Nucleus accumbens (tissue), 56 donors: ENCODE results near the gene TMEM59L.
A peak's percentile ranks its signal among the peaks of the same experiment; 100 is the strongest.
"Not testable (repeated sequence)": the region's sequence is repeated elsewhere in the genome, so short reads cannot be mapped to it uniquely, and the experiment has no call there.

ENCODE experiments used
- DNase-seq, 56 donors: peaks; one replicate each; lab custom pipeline; 2025; lab: John Stamatoyannopoulos, UW

TMEM59L gene

DNA sequence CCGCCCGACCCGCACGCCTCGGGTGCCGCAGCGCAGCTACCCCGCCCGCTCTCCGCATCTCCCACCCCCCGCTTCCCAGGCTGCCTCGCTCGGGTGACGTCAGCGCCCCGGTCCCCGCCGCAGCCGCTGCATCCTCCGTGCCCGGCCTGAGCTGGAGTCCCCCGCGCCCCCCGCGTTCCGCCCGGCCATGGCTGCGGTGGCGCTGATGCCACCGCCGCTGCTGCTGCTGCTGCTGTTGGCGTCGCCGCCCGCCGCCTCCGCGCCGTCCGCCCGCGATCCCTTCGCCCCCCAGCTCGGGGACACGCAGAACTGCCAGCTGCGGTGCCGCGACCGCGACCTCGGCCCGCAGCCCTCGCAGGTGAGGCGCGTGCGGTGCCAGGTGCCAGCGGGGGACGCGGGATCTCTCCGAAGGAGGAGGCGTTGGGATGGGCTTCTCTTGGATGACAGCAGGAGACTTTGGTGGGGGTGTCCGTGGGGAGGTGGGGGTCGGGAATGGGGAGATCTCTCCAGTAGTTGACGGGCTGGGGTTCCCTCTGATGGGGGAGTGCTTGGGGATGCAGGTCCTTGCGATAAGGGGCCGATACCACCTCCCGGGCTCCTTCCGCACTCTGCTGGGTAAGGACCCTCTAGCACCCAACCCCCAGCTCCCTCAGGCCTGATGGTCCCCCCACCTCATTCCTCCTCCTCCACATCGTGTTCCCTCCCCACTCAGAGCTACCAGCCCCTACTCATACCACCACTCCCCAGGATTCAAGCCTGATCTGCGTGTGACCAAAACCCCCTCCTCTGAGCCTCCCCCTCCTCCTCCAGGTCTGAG, at the start of gene TMEM59L:
TMEM59L (plus strand) TSS at position 99 of the 817 bp plus-strand sequence; CDS start at position 188, 89 bp downstream.
- peak in 50 of 56 donors; percentile 9 to 80 (median 50) for DNase-seq

DNA sequence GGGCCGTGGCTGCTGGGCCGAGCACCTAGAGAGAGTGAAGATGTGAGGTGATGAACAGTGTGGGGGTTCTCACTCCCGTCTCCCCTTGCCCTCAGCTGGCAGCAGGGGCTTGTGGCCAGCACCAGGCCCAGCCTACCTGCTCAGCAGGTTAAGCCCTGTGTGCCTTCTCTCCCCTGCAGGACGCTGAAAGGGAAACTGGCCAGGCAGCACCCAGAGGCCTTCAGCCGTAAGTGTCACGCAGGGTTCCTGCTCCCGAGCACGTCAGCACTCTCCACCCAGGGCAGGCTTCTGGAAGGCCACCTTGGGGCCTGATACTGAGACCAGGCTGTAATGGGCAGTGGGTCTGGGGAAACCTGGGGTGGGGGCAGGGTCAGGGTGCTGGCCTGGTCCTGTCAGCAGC, 45.7 kb upstream of the TMEM59L start:
- no peak for DNase-seq

DNA sequence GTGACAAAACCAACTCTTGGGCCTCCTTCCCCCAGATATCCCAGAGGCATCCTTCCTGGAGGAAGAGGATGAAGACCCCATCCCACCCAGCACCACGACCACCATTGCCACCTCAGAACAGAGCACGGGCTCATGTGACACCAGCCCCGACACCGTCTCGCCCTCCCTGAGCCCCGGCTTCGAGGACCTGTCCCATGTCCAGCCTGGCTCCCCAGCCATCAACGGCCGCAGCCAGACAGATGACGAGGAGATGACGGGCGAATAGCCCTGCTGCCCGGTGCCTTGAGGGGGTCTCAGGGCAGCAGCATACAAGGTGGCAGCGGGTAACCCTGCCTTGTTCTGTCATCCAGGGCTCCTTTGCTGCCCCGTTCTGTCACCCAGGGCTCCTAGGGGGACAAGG, 44.3 kb upstream of the TMEM59L start:
- no peak for DNase-seq

GRCh38 chr19:18571564-18572344, 40.9 kb upstream of the TMEM59L start, which contains the start of gene UBA52:
Gene UBA52 (plus strand): TSS chr19:18571857. CDS start chr19:18573301, 1,444 bp downstream.
- peak; percentile 82 to 98 (median 94) for DNase-seq

DNA sequence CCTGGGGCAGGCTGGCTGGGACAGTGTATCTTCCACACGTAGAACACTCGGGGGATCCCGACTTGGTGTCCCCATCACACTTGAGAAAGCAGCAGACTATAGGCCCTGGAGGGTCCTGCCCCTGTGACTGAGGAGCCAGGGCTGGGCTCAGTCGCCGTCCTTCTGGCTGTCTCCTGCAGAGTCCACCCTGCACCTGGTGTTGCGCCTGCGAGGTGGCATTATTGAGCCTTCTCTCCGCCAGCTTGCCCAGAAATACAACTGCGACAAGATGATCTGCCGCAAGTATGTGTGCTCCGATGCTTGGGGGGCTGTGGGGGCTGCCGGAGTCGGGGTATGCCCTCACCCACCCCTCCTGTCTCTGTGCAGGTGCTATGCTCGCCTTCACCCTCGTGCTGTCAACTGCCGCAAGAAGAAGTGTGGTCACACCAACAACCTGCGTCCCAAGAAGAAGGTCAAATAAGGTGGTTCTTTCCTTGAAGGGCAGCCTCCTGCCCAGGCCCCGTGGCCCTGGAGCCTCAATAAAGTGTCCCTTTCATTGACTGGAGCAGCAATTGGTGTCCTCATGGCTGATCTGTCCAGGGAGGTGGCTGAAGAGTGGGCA, 37.9 kb upstream of the TMEM59L start:
- DNase-seq: no peak

DNA sequence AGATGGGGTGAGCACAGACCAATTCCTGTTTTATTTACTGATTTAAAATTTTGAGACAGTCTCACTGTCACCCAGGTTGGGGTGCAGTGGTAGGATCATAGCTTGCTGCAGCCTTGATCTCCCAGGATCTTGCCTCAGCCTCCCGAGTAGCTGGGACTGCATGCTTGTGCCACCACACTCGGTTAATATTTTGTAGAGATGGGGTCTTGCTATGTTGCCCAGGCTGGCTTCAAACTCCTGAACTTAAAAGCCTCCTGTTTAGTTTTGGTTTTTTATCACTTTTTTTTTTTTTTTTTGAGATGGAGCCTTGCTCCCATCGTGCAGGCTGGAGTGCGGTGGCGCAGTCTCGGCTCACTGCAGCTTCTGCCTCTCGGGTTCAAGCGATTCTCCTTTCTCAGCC, 36.3 kb upstream of the TMEM59L start:
- DNase-seq: no peak

DNA sequence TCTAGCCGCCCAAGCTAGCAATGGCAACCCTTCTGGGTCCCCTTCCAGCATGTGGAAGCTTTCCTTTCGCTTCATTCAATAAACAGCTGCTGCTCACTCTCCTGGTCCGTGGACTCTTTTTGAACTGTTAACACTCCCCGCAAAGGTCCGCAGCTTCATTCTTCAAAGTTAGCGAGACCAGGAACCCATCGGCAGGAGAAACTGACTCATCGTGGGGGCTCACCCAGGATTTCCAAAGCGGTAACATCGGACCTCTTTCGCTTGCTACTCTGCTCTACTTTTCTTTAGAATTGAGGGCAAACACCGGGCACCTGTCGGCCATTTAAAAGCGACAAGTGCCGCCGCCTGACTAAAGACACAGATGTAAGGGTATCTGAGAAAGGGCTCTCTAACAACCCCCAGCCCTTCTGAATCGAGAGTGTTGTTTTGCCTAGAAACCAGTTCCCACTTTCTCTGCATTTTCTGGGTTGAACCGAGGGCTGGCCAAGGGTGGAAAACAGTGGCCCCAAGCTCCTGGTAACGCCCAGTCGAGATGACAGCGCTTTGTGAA, 35.2 kb upstream of the TMEM59L start:
- DNase-seq: no peak

GRCh38 chr19:18580311-18580710, 32.4 kb upstream of the TMEM59L start:
- DNase-seq: no peak

GRCh38 chr19:18586306-18586705, 26.4 kb upstream of the TMEM59L start:
- no peak for DNase-seq

- no peak for DNase-seq
Measured at GRCh38 chr19:18587561-18587960, 25.1 kb upstream of the TMEM59L start.

DNA sequence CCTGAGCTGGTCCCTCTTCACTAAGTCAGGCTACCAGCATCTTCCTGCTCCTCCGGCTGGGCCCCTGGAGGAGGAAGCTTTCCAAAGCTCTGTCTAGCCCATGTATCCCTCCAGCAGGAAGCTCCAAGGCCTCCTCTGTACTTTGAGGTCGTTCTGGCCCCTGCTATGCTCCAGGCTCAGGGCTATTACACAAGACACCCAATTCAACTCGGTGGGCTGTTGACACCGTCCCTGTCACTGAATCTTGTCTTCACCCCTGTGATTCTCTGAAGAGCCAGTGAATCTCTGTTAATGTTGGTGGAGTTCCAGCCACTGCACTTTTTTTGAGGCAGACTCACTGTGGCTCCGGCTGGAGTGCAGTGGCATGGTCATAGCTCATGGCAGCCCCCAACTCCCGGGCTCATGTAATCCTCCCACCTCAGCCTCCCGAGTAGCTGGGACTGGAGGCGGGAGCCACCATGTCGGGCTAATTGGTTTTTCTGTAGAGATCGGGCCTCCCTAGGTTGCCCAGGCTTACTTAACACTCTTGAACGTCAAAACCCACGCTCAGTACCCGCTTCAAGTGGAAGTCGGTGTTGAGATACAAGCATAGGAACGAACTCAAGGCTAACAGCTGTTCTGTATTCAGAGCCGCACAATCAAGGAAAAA, 24.6 kb upstream of the TMEM59L start:
- DNase-seq: no peak

DNA sequence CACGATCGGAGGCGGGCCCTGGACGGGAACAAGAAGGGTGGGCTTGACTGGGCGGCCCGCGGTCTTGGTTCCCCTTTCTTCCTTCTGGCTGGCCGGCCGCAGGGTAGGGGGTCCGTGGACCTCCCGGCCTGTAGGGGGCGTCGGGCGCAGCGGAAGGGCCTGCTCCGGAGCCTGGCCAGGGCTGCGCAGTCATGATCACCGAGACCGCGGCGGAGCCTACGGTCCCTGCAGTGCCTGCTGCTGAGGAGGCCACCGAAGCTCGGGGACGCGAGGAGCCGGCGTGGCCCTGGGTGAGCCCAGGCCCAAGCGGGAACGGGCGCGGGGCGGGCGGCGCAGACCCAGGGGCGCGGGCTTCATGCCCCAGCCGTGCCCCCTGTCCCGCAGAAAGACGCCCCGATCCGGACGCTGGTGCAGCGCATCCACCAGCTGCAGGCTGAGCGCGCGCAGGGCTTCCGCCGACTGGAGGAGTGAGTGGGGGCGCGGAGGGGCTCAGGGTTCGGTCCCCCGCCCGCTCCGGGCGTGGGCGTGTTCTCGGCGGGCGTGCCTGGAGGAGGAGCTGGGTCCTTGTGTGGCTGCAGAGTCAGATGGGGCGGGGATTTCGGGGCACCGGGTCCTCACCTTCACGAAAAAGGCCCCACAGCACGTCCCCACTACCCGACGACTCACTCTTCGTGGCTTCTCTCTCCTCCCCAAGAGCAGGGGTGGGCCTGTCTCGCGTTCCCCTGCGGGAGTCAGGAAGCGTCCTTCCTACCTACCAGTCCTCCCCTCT, 23.9 kb upstream of the TMEM59L start, which contains the start of gene REX1BD:
REX1BD (plus strand) TSS at position 188 of the 769 bp plus-strand sequence; CDS start at position 192, 4 bp downstream.
- DNase-seq: peak in 55 of 56 donors; percentile 29 to 89 (median 76)

- peak in 31 of 56 donors; percentile 18 to 67 (median 46) for DNase-seq
Measured at GRCh38 chr19:18589380-18590272, 23.0 kb upstream of the TMEM59L start.

DNA sequence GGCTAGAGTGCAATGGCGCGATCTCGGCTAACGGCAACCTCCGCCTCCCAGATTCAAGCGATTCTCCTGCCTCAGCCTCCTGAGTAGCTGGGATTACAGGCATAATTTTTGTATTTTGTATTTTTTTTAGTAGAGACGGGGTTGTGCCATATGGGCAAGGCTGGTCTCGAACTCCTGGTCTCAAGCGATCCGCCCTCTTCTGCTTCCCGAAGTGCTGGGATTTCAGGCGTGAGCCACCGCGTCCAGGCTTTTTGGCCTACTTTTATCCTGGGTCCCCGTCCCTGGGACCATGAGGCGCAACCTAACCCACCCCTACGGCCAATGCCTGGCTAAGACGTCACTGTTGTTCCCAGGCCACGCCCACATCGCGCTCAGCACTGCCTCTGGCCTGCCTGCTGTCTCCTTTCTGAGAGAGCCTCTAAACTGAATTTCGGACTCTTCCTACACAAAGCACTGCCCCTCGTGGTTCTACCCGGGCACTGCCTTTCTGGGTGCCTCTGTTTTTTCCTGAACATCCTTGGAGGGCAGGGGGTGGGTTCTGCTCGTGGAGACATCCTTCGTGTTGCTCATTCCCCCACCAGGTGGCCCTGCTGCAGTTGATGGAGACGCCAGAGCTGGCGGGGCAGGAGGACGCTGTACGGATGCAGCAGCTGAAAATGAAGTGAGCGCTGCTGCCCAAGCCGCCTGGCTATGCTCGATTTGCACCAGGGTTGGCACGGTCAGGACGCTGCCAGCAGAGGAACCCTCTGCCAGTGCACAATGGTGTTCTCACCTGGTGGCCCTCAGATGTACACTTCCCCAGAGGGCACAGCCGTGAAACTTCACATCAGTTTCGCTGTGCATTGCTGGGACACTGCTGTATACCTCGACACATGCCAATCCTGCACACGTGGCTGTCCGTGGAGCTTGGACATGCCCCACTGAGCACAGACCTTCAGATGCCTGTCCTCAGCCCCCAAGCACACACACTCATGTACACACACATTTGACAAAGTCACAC, 22.1 kb upstream of the TMEM59L start:
- DNase-seq: peak in 54 of 56 donors; percentile 23 to 93 (median 74)

DNA sequence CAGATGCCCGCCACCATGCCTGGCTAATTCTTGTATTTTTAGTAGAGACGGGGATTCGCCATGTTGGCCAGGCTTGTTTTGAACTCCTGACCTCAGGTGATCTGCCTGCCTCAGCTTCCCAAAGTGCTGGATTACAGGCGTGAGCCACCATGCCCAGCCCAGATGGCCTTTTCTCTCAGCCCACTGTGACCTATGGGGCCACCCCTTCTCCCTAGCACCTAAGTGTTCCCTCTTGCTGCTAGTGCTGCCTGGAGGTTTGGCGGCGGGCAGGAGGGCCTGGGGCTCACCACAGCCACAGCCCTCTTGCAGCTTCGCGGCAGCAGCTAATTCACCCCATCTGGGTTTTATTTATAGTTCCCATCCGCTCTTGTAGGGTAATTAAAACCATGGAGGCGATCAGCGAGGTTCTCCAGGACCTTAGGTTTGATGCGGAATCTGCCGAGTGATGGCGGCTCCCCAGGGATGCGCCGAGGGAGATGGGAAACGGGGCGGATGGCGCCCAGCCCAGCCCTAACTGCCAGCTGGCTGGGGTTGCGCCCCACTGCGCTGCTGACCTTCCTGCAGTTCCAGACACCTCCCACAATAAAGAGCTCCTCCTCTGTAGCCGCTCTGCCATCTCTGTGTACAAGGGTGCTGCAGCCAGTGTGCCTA, 20.8 kb upstream of the TMEM59L start:
- no peak for DNase-seq

- DNase-seq: not testable (repeated sequence)
Measured at GRCh38 chr19:18592732-18593131, 19.9 kb upstream of the TMEM59L start.
